Choroid plexus epithelial cell (primary cell): Measurements from ENCODE around the gene ANO1.

Experiments used
- DNase-seq: peaks from one replicate; pipeline ENCODE4 v3.0.0-alpha.2; 2010; ENCODE audit warnings: low read depth
- H3K4me3 ChIP-seq: 2 replicates; pipeline ENCODE4 v1.5.1; 2011; ENCODE audit warnings: low read depth, mild to moderate bottlenecking, control low read depth, low read length, moderate library complexity
- CTCF ChIP-seq: conservative IDR thresholded peaks from 2 replicates; pipeline ENCODE4 v1.5.1; 2011; ENCODE audit warnings: low read depth, mild to moderate bottlenecking, control low read depth, inconsistent platforms, low read length, moderate library complexity

ANO1 gene

GRCh38 chr11:70095541-70096252, 17.6 kb downstream of the ANO1 start:
- no peak for TF ChIP-seq CTCF
- no peak overlapping the region for H3K4me3 ChIP-seq
- no peak for DNase-seq

GRCh38 chr11:70097783-70098563, 19.9 kb downstream of the ANO1 start:
- H3K4me3 ChIP-seq: no peak overlapping the region
- TF ChIP-seq CTCF: no peak
- DNase-seq: no peak

- TF ChIP-seq CTCF: no peak
- DNase-seq: no peak
- no peak overlapping the region for H3K4me3 ChIP-seq
Observed at GRCh38 chr11:70098936-70099335, 20.8 kb downstream of the ANO1 start.

- no peak for TF ChIP-seq CTCF
- H3K4me3 ChIP-seq: no peak overlapping the region
- DNase-seq: peak; percentile 85
Observed at GRCh38 chr11:70099578-70100279, 21.6 kb downstream of the ANO1 start.

- H3K4me3 ChIP-seq: no peak overlapping the region
- no peak for TF ChIP-seq CTCF
- no peak for DNase-seq
Observed at GRCh38 chr11:70100280-70100603, 22.1 kb downstream of the ANO1 start.

- no peak for TF ChIP-seq CTCF
- H3K4me3 ChIP-seq: no peak overlapping the region
- DNase-seq: no peak
Observed at GRCh38 chr11:70100791-70101190, 22.7 kb downstream of the ANO1 start.
